Liver (tissue), 9 donors: Measurements from ENCODE around the gene XPO5. TPM values are rescaled to one million over a fixed set of nuclear protein-coding genes. Genes with fewer than 3 reads are reported as not detected.

Experiments used
- DNase-seq: peaks from one replicate; pipeline ENCODE4 v3.0.0-alpha.2; 2017; ENCODE audit warnings: low spot score
- H3K27ac ChIP-seq, 2 donors: one replicate each; pipeline ENCODE4 v1.7.0; 2013; ENCODE audit warnings: inconsistent platforms in 2 of 2, low read length in 2 of 2, control low read depth in 1 of 2, low read depth in 1 of 2, mild to moderate bottlenecking in 1 of 2
- H3K27me3 ChIP-seq, 4 donors: one replicate each; pipeline versions ENCODE4 v1.6.1 to v1.7.0; 2013; ENCODE audit warnings: low read length in 3 of 4, inconsistent platforms in 1 of 4, mild to moderate bottlenecking in 1 of 4, moderate library complexity in 1 of 4; ENCODE audit not compliant: control insufficient read depth in 4 of 4, insufficient read depth in 4 of 4
- H3K36me3 ChIP-seq, 4 donors: one replicate each; pipeline versions ENCODE4 v1.6.1 to v1.7.0; 2013; ENCODE audit warnings: low read length in 3 of 4, mild to moderate bottlenecking in 3 of 4, low read depth in 1 of 4, moderate library complexity in 1 of 4; ENCODE audit not compliant: control insufficient read depth in 4 of 4, insufficient read depth in 3 of 4
- H3K4me1 ChIP-seq, 4 donors: one replicate each; pipeline versions ENCODE4 v1.6.1 to v1.7.0; 2013; ENCODE audit warnings: low read length in 3 of 4, mild to moderate bottlenecking in 3 of 4, moderate library complexity in 1 of 4; ENCODE audit not compliant: control insufficient read depth in 4 of 4, insufficient read depth in 4 of 4
- H3K4me3 ChIP-seq, 3 donors: one replicate each; pipeline versions ENCODE4 v1.6.1 to v1.7.0; 2013; ENCODE audit warnings: low read length in 3 of 3, control low read depth in 1 of 3, low read depth in 1 of 3, mild to moderate bottlenecking in 1 of 3
- H3K9ac ChIP-seq, 2 donors: one replicate each; pipeline ENCODE4 v1.7.0; 2013; ENCODE audit warnings: low read length in 2 of 2, mild to moderate bottlenecking in 2 of 2, moderate library complexity in 2 of 2, control low read depth in 1 of 2, low read depth in 1 of 2
- H3K9me3 ChIP-seq, 4 donors: one replicate each; pipeline versions ENCODE4 v1.6.1 to v1.7.0; 2013; ENCODE audit warnings: low read length in 3 of 4; ENCODE audit not compliant: control insufficient read depth in 4 of 4
- EGR1 ChIP-seq, 2 donors: IDR thresholded peaks; 2 replicates each; pipeline ENCODE4 v1.6.1; 2016 to 2018; ENCODE audit warnings: antibody characterized with exemption in 2 of 2, low read depth in 2 of 2
- FOXA2 ChIP-seq: IDR thresholded peaks from 2 replicates; pipeline ENCODE4 v1.6.1; 2016; ENCODE audit warnings: antibody characterized with exemption
- GABPA ChIP-seq, 2 donors: IDR thresholded peaks in 1 of 2; conservative IDR thresholded peaks in 1 of 2; 2 replicates each; pipeline ENCODE4 v1.6.1; 2016; ENCODE audit warnings: antibody characterized with exemption in 2 of 2, mild to moderate bottlenecking in 1 of 2, moderate library complexity in 1 of 2
- HNF4A ChIP-seq, 2 donors: conservative IDR thresholded peaks; 2 replicates each; pipeline ENCODE4 v1.6.1; 2016; ENCODE audit warnings: antibody characterized with exemption in 2 of 2, mild to moderate bottlenecking in 2 of 2
- HNF4G ChIP-seq: IDR thresholded peaks from 2 replicates; pipeline ENCODE4 v1.6.1; 2016; ENCODE audit warnings: antibody characterized with exemption
- JUND ChIP-seq, 2 donors: IDR thresholded peaks; 2 replicates each; pipeline ENCODE4 v1.6.1; 2016; ENCODE audit warnings: antibody characterized with exemption in 2 of 2
- NR2F2 ChIP-seq: IDR thresholded peaks from 2 replicates; pipeline ENCODE4 v1.6.1; 2016; ENCODE audit warnings: antibody characterized with exemption
- RAD21 ChIP-seq, 2 donors: IDR thresholded peaks; 2 replicates each; pipeline ENCODE4 v1.6.1; 2016; ENCODE audit warnings: antibody characterized with exemption in 2 of 2, mild to moderate bottlenecking in 2 of 2
- SP1 ChIP-seq: IDR thresholded peaks from 2 replicates; pipeline ENCODE4 v1.6.1; 2018; ENCODE audit warnings: antibody characterized with exemption, mild to moderate bottlenecking
- TAF1 ChIP-seq: conservative IDR thresholded peaks from 2 replicates; pipeline ENCODE4 v1.6.1; 2016; ENCODE audit warnings: antibody characterized with exemption, mild to moderate bottlenecking
- WGBS: extraction: QIAGEN DNeasy Blood & Tissue Kit; methylation state at CpG from one replicate; pipeline ENCODE4 v1.1.7; 2013; 5-methylcytosine and 5-hydroxymethylcytosine counted together
- polyA plus RNA-seq, 2 donors: library from polyadenylated mRNA; stranded (reverse) in 1 of 2; unstranded in 1 of 2; fragments of 200-250 nt in 1 of 2; fragments of >200 nt in 1 of 2; fragmentation: Nextera tagmentation in 1 of 2; extraction: Ambion mirVana in 1 of 2; gene quantifications; one replicate each; pipeline versions ENCODE4 v1.2.1 to v1.2.3, GENCODE V29; 2013 to 2015
- total RNA-seq, 2 donors: library from RNA; depleted of rRNA; stranded (reverse); fragments of >200 nt; gene quantifications; one replicate each; pipeline ENCODE4 v1.2.3, GENCODE V29; 2014
- TF ChIP-seq, protein P1 (sequence below): fragments of 150-350 bp; IDR thresholded peaks from 2 replicates; pipeline ENCODE4 v1.5.1; 2017; ENCODE audit warnings: improper control_type of control experiment, low read depth, low read length; ENCODE audit not compliant: missing input control
- TF ChIP-seq, protein P2 (sequence below): IDR thresholded peaks from 2 replicates; pipeline ENCODE4 v1.6.1; 2016; ENCODE audit warnings: antibody characterized with exemption
- TF ChIP-seq, protein P3 (sequence below): IDR thresholded peaks from 2 replicates; pipeline ENCODE4 v1.6.1; 2016; ENCODE audit warnings: antibody characterized with exemption
- TF ChIP-seq, protein P4 (sequence below): IDR thresholded peaks from 2 replicates; pipeline ENCODE4 v1.6.1; 2016; ENCODE audit warnings: antibody characterized with exemption
- TF ChIP-seq, protein P5 (sequence below): IDR thresholded peaks from 2 replicates; pipeline ENCODE4 v1.6.1; 2016; ENCODE audit warnings: antibody characterized with exemption, mild to moderate bottlenecking
- donor health status: healthy.
- donor health status: healthy.
- donor health status: healthy.
- donor health status: healthy.
- donor health status: healthy.

The XPO5 gene
- total and polyA plus RNA-seq, 4 donors = 6.1 to 15.8 (median 9.8) TPM

DNA sequence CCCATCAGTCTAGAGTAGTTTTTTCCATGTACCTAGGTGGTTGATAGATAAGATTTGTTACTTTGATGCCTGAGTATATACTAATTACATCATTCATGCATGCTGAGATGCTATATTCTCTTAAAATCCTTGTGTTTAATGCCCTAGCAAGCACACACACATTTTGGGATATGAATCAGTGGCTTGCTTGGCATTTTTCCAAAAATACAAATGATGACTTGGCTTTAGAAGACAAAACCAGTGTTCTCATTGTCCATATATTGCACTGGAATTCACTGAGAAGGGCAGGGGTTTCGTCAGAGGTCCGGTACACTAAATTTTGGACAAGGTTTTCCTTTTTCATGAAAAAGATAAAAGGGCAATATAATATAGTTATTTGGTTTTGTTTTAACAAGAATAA is 28.3 kb upstream of the XPO5 start (continued):
- TF ChIP-seq, protein P1, sequence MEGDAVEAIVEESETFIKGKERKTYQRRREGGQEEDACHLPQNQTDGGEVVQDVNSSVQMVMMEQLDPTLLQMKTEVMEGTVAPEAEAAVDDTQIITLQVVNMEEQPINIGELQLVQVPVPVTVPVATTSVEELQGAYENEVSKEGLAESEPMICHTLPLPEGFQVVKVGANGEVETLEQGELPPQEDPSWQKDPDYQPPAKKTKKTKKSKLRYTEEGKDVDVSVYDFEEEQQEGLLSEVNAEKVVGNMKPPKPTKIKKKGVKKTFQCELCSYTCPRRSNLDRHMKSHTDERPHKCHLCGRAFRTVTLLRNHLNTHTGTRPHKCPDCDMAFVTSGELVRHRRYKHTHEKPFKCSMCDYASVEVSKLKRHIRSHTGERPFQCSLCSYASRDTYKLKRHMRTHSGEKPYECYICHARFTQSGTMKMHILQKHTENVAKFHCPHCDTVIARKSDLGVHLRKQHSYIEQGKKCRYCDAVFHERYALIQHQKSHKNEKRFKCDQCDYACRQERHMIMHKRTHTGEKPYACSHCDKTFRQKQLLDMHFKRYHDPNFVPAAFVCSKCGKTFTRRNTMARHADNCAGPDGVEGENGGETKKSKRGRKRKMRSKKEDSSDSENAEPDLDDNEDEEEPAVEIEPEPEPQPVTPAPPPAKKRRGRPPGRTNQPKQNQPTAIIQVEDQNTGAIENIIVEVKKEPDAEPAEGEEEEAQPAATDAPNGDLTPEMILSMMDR = no peak
- TF ChIP-seq TAF1 (no peak), NR2F2 (no peak), SP1 (no peak), GABPA (IDR thresholded peaks at IDR 0.05 in 1 of 2, conservative IDR thresholded peaks at IDR 0.05 in 1 of 2) (no peak), HNF4G (no peak), JUND (IDR thresholded peaks at IDR 0.05) (no peak), HNF4A (conservative IDR thresholded peaks at IDR 0.05) (no peak)

DNA sequence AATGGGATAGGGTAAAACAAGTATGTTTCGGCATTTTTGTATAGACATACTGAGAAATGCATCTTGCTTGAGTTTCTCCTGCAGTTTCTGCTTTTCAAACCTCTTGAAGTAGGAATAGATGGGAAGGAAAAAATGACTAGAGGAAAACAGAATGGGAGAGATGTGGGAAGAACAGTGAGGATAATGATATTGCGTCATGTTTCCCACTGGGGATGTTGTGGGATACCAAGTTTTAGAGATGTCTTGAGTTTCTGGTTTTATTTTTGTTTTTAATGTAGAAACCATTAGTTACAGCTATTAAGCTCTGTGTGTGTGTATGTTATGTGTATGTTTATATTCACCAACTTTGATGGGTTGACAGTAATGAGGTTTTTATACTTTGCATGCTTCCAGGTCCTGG is 24.8 kb upstream of the XPO5 start:
- DNase-seq = no peak
- Histone ChIP-seq H3K9me3 (no peaks in the 10 kb centered on the region), H3K27ac (no peak overlapping the region), H3K9ac (no peak overlapping the region), H3K4me1 (no peaks in the 10 kb centered on the region), H3K4me3 (no peak overlapping the region), H3K27me3 (no peaks in the 10 kb centered on the region), H3K36me3 (peaks cover 7 to 22% (median 17%) of the 10 kb centered on the region in 4 donors)
- TF ChIP-seq FOXA2 = no peak
- TF ChIP-seq HNF4A (conservative IDR thresholded peaks at IDR 0.05) = no peak
- no peak for TF ChIP-seq EGR1 (IDR thresholded peaks at IDR 0.05; ENCODE audit: low read depth in 2 of 2)
- TF ChIP-seq, protein P2, sequence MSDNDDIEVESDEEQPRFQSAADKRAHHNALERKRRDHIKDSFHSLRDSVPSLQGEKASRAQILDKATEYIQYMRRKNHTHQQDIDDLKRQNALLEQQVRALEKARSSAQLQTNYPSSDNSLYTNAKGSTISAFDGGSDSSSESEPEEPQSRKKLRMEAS = no peak
- TF ChIP-seq, protein P3, sequence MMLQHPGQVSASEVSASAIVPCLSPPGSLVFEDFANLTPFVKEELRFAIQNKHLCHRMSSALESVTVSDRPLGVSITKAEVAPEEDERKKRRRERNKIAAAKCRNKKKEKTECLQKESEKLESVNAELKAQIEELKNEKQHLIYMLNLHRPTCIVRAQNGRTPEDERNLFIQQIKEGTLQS = no peak
- no peak for TF ChIP-seq RAD21 (IDR thresholded peaks at IDR 0.05)
- no peak for TF ChIP-seq HNF4G
- no peak for TF ChIP-seq TAF1
- TF ChIP-seq, protein P4, sequence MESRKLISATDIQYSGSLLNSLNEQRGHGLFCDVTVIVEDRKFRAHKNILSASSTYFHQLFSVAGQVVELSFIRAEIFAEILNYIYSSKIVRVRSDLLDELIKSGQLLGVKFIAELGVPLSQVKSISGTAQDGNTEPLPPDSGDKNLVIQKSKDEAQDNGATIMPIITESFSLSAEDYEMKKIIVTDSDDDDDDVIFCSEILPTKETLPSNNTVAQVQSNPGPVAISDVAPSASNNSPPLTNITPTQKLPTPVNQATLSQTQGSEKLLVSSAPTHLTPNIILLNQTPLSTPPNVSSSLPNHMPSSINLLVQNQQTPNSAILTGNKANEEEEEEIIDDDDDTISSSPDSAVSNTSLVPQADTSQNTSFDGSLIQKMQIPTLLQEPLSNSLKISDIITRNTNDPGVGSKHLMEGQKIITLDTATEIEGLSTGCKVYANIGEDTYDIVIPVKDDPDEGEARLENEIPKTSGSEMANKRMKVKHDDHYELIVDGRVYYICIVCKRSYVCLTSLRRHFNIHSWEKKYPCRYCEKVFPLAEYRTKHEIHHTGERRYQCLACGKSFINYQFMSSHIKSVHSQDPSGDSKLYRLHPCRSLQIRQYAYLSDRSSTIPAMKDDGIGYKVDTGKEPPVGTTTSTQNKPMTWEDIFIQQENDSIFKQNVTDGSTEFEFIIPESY = no peak
- TF ChIP-seq, protein P1 = no peak
- TF ChIP-seq SP1 = no peak
- TF ChIP-seq, protein P5, sequence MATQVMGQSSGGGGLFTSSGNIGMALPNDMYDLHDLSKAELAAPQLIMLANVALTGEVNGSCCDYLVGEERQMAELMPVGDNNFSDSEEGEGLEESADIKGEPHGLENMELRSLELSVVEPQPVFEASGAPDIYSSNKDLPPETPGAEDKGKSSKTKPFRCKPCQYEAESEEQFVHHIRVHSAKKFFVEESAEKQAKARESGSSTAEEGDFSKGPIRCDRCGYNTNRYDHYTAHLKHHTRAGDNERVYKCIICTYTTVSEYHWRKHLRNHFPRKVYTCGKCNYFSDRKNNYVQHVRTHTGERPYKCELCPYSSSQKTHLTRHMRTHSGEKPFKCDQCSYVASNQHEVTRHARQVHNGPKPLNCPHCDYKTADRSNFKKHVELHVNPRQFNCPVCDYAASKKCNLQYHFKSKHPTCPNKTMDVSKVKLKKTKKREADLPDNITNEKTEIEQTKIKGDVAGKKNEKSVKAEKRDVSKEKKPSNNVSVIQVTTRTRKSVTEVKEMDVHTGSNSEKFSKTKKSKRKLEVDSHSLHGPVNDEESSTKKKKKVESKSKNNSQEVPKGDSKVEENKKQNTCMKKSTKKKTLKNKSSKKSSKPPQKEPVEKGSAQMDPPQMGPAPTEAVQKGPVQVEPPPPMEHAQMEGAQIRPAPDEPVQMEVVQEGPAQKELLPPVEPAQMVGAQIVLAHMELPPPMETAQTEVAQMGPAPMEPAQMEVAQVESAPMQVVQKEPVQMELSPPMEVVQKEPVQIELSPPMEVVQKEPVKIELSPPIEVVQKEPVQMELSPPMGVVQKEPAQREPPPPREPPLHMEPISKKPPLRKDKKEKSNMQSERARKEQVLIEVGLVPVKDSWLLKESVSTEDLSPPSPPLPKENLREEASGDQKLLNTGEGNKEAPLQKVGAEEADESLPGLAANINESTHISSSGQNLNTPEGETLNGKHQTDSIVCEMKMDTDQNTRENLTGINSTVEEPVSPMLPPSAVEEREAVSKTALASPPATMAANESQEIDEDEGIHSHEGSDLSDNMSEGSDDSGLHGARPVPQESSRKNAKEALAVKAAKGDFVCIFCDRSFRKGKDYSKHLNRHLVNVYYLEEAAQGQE = no peak
- 98% methylated on average over 2 of the region's 2 CpGs for WGBS
